ENCODE measurements around the gene NPM3.

The NPM3 gene

DNA sequence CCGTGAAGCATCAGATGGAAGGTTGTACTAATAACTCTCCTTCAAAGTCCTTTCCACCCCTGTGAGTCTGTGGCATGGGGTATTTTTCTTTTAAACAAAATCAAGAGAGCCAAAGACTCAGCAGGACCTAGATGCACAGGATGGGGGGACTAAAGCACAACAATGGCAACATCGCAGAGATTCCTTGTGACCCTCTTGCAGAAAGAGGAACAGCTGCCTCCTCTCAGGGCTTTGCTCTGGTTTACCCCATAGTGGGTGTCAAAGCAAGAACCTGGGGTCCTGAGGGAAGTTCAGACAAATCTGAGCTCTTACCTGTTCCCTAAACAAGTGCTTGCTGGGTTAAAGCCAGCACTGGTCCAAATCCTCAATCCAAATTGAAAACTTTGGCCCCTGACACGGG, 46.6 kb downstream of the NPM3 start:
- no peak for FAIRE-seq
- TF ChIP-seq POLR2A (IDR thresholded peaks at IDR 0.05; ENCODE audit: low read depth, low read length) = no peak

GRCh38 chr10:101732096-101732495, 51.1 kb downstream of the NPM3 start:
- FAIRE-seq = no peak

More for the DNA sequence above, 46.6 kb downstream of the NPM3 start:
- DNase-seq (ENCODE audit: insufficient read length, low spot score) = no peak

More at GRCh38 chr10:101732096-101732495, 51.1 kb downstream of the NPM3 start:
- TF ChIP-seq POLR2A (IDR thresholded peaks at IDR 0.05; ENCODE audit: low read depth, low read length) = no peak
- DNase-seq (ENCODE audit: insufficient read length, low spot score) = no peak
